Activated naive CD4-positive, alpha-beta T cell (primary cell): Measurements from ENCODE around the gene NADK.

Experiments
- DNase-seq, 4 experiments: peaks; one replicate each; lab custom pipeline; 2025; lab: John Stamatoyannopoulos, UW

The NADK gene

DNA sequence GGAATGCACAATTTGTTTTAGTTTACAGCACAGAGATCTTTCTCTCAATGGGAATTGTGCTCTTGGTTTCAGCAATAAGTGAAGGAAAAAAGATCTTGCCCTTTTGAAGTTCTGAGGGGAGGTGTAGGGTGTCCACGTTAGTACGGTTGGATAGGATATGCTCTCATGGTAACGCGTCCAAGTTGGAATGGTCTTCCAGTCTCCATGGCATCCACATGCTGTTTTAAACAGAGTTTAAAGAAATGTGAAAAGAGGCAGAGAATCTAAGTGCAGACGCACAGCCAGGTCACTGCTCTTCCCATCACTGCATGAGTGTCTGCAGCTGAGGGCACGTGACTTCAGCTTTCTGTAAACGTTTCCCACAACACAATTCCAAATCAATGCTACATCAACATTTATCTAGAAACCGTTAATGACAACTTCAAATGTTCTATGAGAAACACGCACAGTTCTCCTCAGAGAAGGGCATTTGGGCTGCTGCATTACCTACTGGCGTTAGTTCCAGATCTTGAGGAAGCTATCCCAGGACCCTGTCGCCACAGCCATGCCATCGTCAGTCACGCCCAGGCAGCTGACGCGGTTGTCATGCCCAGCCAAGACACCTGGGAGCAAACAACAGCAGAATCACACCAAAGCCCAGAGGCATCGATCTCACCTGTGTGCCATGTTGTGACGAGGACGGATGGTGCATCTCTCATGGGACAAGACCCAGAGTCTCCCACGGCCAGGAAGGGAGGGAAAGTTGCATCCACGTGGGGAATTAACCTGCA lies 8.8 kb upstream of the NADK start:
- no peak for DNase-seq

DNA sequence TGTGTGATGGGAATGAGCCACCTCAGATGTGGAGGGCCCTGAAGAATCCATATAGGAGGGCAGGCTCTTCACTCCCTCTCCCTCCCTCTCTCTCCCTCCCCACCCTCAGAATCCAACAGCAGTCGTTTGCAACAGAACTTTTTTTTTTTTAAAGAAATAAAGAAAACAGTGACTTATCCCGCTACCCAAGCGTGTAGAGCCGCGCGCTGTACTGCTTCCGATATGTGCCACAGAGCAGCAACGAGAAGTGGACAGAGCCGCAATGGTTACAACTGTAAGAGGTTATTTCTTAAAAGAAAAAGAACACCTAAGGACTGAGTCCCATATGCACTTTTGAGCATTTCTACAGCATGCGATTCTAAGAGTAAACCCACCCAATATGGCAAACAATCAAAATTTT lies 7.4 kb upstream of the NADK start:
- DNase-seq: no peak

DNA sequence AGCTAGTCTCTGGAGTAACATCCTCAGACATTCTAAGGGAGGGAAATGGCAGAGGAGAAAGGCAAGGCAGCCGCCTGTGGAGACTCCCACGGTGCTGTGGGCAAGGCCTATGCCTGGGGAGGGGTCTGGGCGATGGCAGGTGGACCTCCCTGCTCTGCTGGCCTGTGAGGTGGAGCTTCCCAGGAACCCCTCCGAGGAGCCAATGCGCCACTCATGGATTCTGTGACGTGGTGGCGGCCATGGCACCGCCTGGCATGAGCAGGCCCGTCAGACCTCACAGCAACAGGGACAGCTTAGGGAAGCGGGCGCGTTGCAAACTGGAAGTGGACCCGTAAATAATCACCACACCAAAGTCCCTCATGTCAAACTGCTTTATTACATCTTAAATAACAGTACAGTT lies 6.7 kb upstream of the NADK start:
- no peak for DNase-seq

GRCh38 chr1:1783320-1783719 lies 5.0 kb upstream of the NADK start:
- DNase-seq: no peak

- DNase-seq: peak in 1 of 4 experiments; percentile 10
Observed at GRCh38 chr1:1782399-1783221, 4.3 kb upstream of the NADK start.

GRCh38 chr1:1781526-1781903 lies 3.2 kb upstream of the NADK start:
- DNase-seq: no peak

DNA sequence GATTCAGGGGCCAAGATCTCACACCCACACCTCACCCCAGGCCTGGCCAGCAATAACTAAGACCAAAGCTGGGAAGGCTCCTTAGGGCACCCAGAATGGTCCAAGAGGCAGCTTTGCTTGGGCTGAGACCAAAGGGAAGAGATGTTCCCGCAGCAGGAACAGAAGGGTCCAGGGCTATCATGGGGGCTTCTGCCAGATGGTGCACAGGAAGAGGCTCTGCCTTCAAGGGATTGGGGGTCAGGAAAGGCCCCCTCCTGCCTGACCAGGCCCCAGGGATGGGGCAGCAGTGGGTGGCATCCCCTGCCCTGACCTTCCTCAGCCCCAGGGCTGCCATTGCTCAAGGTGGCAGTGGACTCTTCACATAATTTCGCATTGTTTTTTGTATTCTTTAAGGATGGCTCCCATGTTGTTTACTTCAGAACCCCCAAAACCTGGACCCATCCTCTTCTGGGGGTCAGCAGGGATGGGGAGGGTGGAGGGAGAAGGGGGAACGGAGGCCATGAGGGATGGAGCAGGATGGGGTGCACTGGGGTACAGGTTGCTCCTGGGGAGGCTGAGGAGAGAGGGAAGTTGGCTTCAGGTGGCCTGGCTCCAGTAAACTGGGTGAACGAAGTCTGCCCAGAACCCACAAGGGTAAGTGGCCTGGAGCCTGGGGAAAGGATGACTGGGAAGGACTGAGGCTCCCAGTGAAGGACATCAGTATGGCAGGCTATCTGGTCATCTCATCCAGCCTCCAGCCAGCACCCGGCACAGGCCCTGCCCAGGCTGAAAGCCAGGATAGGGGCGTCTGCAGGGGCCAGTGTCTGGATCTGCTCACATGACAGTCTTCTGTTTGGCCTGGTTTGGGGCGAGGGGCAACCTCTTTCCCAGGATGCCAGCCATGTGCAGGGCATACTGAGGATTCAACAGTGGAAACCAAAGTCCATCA lies 2.6 kb upstream of the NADK start:
- DNase-seq: no peak

DNA sequence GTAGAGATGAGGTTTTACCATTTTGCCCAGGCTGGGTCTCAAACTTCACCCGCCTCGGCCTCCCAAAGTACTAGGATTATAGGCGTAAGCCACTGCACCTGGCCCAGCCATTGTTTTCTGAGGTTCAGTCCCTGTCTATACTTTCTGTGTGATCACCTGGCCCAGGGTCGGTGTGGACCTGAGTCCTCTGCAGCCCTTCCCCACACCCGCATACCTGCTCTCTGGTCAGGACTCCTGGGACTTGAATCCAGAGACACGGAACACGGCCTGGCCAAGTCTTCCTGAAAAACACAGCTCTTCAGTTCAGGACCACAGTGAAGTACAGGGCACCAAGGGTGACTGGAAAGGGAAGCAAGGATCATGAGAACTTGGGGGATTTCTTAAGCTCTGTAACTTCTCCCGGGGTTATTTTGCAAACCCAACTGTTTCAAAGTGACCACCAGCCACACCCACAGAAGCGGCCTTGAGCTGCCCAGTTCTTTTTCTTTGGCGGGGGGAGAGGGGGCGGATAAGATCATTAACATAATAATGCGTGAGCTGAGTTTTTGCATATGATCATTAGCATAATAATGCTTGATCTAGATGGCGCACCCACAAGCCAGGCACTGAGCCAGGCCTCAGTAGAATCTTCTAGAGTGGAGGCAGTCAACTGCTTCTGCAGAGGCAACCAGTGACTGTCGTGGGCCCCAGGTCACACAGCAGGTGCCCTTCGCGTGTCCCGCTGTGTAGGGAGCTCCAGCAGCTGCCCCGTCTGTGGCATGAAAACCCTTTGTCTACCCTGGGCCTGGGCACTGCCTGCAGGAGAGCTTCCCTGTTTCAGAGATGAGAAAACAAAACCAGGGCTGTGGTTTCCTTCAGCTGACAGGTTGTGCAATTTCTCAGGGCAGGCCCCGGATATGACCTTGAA lies 1.7 kb upstream of the NADK start:
- peak in 2 of 4 experiments; percentile 40 to 46 for DNase-seq

DNA sequence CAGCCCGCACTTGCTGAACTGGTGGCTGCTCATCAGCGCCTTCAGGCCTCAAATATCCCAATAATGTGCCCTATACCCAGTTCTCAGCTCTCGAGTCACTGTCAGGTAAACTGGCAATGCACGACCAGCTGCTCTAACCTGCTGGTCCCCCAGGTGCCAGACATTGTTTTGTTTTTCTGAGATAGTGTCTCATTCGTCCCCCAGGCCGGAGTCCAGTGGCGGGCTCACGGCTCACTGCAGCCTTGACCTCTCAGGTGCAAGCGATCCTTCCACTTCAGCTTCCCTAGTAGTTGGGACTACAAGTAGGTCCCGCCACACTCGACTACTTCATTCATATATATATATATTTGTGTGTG lies 1.0 kb upstream of the NADK start:
- DNase-seq: no peak

DNA sequence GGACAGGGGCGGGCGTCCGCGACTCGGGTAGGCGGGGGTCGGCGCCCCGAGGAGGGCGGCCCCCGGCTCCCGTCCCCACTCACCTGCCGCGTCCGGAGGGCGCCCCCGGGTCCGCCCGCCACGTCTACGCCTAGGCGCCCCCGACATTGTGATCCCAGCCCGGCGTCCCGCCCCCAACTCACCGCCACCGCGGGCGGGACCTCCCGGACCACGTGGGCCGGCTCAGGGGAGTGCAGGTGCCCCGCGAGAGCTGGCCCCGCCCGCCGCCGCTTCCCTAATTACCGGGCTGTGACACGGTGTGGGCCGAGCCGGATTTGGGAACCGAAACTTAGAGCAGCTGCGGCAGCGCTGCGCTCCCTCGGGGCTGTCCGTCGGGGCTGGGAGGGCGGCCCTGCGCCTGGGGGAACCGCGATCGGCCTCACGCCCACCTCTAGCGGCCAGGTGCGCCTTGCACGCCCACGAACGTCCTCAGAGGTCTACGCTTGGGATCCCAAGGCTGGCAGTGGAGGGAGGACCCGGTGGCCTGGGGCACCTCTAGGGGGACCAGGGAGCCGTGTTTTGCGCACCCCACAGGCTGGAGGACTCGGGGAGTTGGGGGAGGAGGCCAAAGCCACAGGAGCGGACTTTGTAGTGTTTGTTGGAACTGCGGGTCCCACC lies 521 bp upstream of the NADK start:
- peak in 3 of 4 experiments; percentile 46 to 71 (median 56) for DNase-seq

- DNase-seq: no peak
Observed at GRCh38 chr1:1777583-1777899, 729 bp downstream of the NADK start.

GRCh38 chr1:1776672-1777582 lies 1.3 kb downstream of the NADK start:
- no peak for DNase-seq

- no peak for DNase-seq
Observed at GRCh38 chr1:1775327-1776226, 2.7 kb downstream of the NADK start.

- DNase-seq: no peak
Observed at GRCh38 chr1:1773874-1774273, 4.4 kb downstream of the NADK start.

- DNase-seq: no peak
Observed at GRCh38 chr1:1771096-1771495, 7.2 kb downstream of the NADK start.

DNA sequence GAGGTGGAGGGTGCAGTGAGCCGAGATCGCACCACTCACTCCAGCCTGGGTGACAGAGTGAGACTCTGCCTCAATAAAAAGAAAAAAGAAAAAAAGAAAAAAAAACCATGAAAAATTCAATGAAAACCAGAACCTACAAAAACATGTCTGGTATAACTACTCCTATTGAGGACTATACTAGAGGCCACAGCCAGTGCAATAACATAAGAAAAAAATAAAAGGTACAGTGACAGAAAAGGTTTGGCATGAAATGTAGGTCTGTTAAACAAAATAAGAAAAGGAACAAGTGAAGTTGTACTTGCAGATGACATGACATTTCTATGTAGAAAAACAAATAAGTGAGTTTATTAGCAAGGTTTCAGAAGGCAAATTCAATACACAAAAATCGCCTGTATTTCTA lies 8.2 kb downstream of the NADK start:
- DNase-seq: no peak

- no peak for DNase-seq
Observed at GRCh38 chr1:1768249-1768992, 9.8 kb downstream of the NADK start.

GRCh38 chr1:1764876-1765470 lies 13.3 kb downstream of the NADK start:
- DNase-seq: no peak
